ENCODE measurements around the gene CRX. TPM values are rescaled to one million over a fixed set of nuclear protein-coding genes. Genes with fewer than 3 reads are reported as not detected.
"Not testable (repeated sequence)": the region's sequence is repeated elsewhere in the genome, so short reads cannot be mapped to it uniquely, and the experiment has no call there.

Gene CRX
- total and polyA plus RNA-seq, 4 donors, result 0.04 TPM; not detected in 3

GRCh38 chr19:47865166-47865565 lies 43.4 kb downstream of the CRX start (continued):
- TF ChIP-seq REST (IDR thresholded peaks at IDR 0.05), result no peak

- H3K27me3 ChIP-seq (ENCODE audit: control insufficient read depth in 4 of 4, insufficient read depth in 4 of 4, low read length in 3 of 4), result no peaks in the 10 kb centered on the region
- peaks cover 2 to 24% (median 13%) of the 10 kb centered on the region in 4 donors for H3K4me1 ChIP-seq (ENCODE audit: control insufficient read depth in 4 of 4, insufficient read depth in 4 of 4, low read length in 3 of 4)
- DNase-seq (ENCODE audit: low spot score), result no peak
- TF ChIP-seq MAX (IDR thresholded peaks at IDR 0.05) (no peak), RAD21 (IDR thresholded peaks at IDR 0.05) (no peak), JUND (IDR thresholded peaks at IDR 0.05) (no peak), HNF4A (conservative IDR thresholded peaks at IDR 0.05) (no peak), RXRA (IDR thresholded peaks at IDR 0.05) (no peak), NR2F2 (IDR thresholded peaks at IDR 0.05) (no peak), YY1 (IDR thresholded peaks at IDR 0.05) (peak; percentile 21), ATF3 (IDR thresholded peaks at IDR 0.05) (no peak)
- peaks cover 4 to 55% (median 41%) of the 10 kb centered on the region in 4 donors for H3K36me3 ChIP-seq (ENCODE audit: control insufficient read depth in 4 of 4, insufficient read depth in 3 of 4, low read depth in 1 of 4, low read length in 3 of 4)
- no peak overlapping the region for H3K4me3 ChIP-seq (ENCODE audit: low read depth in 1 of 3, low read length in 3 of 3)
- 73% methylated on average over 4 of the region's 4 CpGs for WGBS
- H3K9ac ChIP-seq (ENCODE audit: low read depth in 1 of 2, low read length in 2 of 2), result no peak overlapping the region
- H3K27ac ChIP-seq (ENCODE audit: low read depth in 1 of 2, low read length in 2 of 2), result no peak overlapping the region
- no peaks in the 10 kb centered on the region for H3K9me3 ChIP-seq (ENCODE audit: control insufficient read depth in 4 of 4, low read length in 3 of 4)
Observed at GRCh38 chr19:47878906-47879305, 57.2 kb downstream of the CRX start.

GRCh38 chr19:47879385-47879784 lies 57.6 kb downstream of the CRX start:
- 72% methylated on average over 4 of the region's 4 CpGs for WGBS
- H3K4me3 ChIP-seq (ENCODE audit: low read depth in 1 of 3, low read length in 3 of 3); H3K9me3 ChIP-seq (ENCODE audit: control insufficient read depth in 4 of 4, low read length in 3 of 4); H3K27me3 ChIP-seq (ENCODE audit: control insufficient read depth in 4 of 4, insufficient read depth in 4 of 4, low read length in 3 of 4); H3K9ac ChIP-seq (ENCODE audit: low read depth in 1 of 2, low read length in 2 of 2); DNase-seq (ENCODE audit: low spot score); H3K27ac ChIP-seq (ENCODE audit: low read depth in 1 of 2, low read length in 2 of 2): not testable (repeated sequence)
- peaks cover 0 to 54% (median 39%) of the 10 kb centered on the region in 4 donors for H3K36me3 ChIP-seq (ENCODE audit: control insufficient read depth in 4 of 4, insufficient read depth in 3 of 4, low read depth in 1 of 4, low read length in 3 of 4)
- peaks cover 2 to 24% (median 13%) of the 10 kb centered on the region in 4 donors for H3K4me1 ChIP-seq (ENCODE audit: control insufficient read depth in 4 of 4, insufficient read depth in 4 of 4, low read length in 3 of 4)

- no peak for DNase-seq (ENCODE audit: low spot score)
- Histone ChIP-seq H3K4me1 (ENCODE audit: control insufficient read depth in 4 of 4, insufficient read depth in 4 of 4, low read length in 3 of 4) (peaks cover 2 to 30% (median 13%) of the 10 kb centered on the region in 4 donors), H3K27ac (ENCODE audit: low read depth in 1 of 2, low read length in 2 of 2) (no peak overlapping the region), H3K36me3 (ENCODE audit: control insufficient read depth in 4 of 4, insufficient read depth in 3 of 4, low read depth in 1 of 4, low read length in 3 of 4) (peaks cover 0 to 41% (median 28%) of the 10 kb centered on the region in 4 donors), H3K9ac (ENCODE audit: low read depth in 1 of 2, low read length in 2 of 2) (no peak overlapping the region), H3K9me3 (ENCODE audit: control insufficient read depth in 4 of 4, low read length in 3 of 4) (no peaks in the 10 kb centered on the region), H3K4me3 (ENCODE audit: low read depth in 1 of 3, low read length in 3 of 3) (peak overlapping the region in 2 of 3 donors; percentile 0 to 23), H3K27me3 (ENCODE audit: control insufficient read depth in 4 of 4, insufficient read depth in 4 of 4, low read length in 3 of 4) (no peaks in the 10 kb centered on the region)
- TF ChIP-seq GABPA (IDR thresholded peaks at IDR 0.05 in 1 of 2, conservative IDR thresholded peaks at IDR 0.05 in 1 of 2) (no peak), RXRA (IDR thresholded peaks at IDR 0.05) (no peak), TAF1 (conservative IDR thresholded peaks at IDR 0.05) (no peak), ZBTB33 (IDR thresholded peaks at IDR 0.05) (no peak), REST (IDR thresholded peaks at IDR 0.05) (no peak), YY1 (IDR thresholded peaks at IDR 0.05) (no peak), ATF3 (IDR thresholded peaks at IDR 0.05) (no peak), FOXA1 (IDR thresholded peaks at IDR 0.05) (no peak)
- 86% methylated on average over 5 of the region's 5 CpGs for WGBS
Observed at GRCh38 chr19:47881757-47882156, 60.0 kb downstream of the CRX start.
